ENCODE measurements around the gene PLD1. TPM values are rescaled to one million over a fixed set of nuclear protein-coding genes. Genes with fewer than 3 reads are reported as not detected.

The PLD1 gene
- total RNA-seq, 1 donor from 2014 or later = 8.8 TPM

- no peak overlapping the region for H3K4me3 ChIP-seq
- TF ChIP-seq CTCF (IDR thresholded peaks at IDR 0.05) = no peak
- H3K9me3 ChIP-seq = no peaks in the 10 kb centered on the region
- no peaks in the 10 kb centered on the region for H3K36me3 ChIP-seq
- intact Hi-C loops (cut with DNase I) = loop anchor here (2.0 to 5.0 kb wide), 3 partner anchors 20 to 183 kb away; partner anchors contain the start of gene PLD1
- H3K27me3 ChIP-seq = no peaks in the 10 kb centered on the region
- H3K4me1 ChIP-seq = peaks cover 0 to 9% of the 10 kb centered on the region in 2 donors
- no peak overlapping the region for H3K27ac ChIP-seq
- no peak for DNase-seq (ENCODE audit: low spot score in 2 of 2)
Observed at GRCh38 chr3:171830518-171830875, 20.2 kb upstream of the PLD1 start.

DNA sequence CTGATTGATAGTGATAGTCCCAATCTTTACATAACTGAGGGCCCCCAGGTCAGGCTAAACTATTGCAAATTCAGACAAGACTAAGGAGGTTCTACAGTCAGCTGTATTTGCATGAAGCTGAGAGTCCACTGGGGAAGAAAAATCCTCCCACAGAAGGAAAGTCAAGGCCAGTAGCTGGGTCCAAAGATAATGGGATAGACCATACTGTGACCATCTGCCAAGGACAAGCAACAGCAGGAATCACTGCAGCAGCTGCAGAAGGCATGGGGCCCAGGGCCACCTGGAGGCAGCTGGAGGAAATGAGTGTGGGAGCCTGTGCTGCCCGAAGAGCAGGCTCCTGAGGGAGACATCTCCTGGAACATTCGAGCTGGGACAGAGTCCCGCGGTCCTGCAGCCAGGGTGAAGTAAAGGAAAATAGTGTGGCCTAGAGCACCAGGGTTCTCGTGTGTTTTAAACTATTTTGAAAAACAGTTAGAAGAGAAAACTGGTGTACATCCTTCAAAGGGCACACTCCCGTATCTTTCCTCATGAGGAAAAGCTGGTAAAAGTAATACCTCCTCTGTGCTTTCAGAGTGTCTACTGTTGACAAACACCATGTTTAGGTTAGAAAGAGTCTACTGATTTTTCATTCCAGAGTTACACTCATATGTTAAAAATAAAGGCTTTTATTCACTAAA, 19.7 kb upstream of the PLD1 start:
- peak; percentile 43 to 66 (median 59) for TF ChIP-seq CTCF (IDR thresholded peaks at IDR 0.05)
- Histone ChIP-seq H3K4me3 (no peak overlapping the region), H3K36me3 (no peaks in the 10 kb centered on the region), H3K4me1 (peaks cover 0 to 9% of the 10 kb centered on the region in 2 donors), H3K27ac (peak overlapping the region in 1 of 2 donors; percentile 18), H3K9me3 (no peaks in the 10 kb centered on the region), H3K27me3 (no peaks in the 10 kb centered on the region)
- intact Hi-C loops (cut with DNase I) = loop anchor here (2.0 to 5.0 kb wide), 3 partner anchors 19 to 183 kb away; partner anchors contain the start of gene PLD1
- DNase-seq (ENCODE audit: low spot score in 2 of 2) = peak in 1 of 2 donors; percentile 75

GRCh38 chr3:171828902-171829770, 18.9 kb upstream of the PLD1 start:
- H3K27me3 ChIP-seq = no peaks in the 10 kb centered on the region
- H3K4me3 ChIP-seq = no peak overlapping the region
- no peaks in the 10 kb centered on the region for H3K36me3 ChIP-seq
- peak overlapping the region in 1 of 2 donors; percentile 18 for H3K27ac ChIP-seq
- TF ChIP-seq CTCF (IDR thresholded peaks at IDR 0.05) = no peak
- no peaks in the 10 kb centered on the region for H3K9me3 ChIP-seq
- DNase-seq (ENCODE audit: low spot score in 2 of 2) = no peak
- H3K4me1 ChIP-seq = peaks cover 0 to 9% of the 10 kb centered on the region in 2 donors
- intact Hi-C loops (cut with DNase I) = no loop called here

GRCh38 chr3:171827836-171828458, 17.7 kb upstream of the PLD1 start:
- no peaks in the 10 kb centered on the region for H3K27me3 ChIP-seq
- TF ChIP-seq CTCF (IDR thresholded peaks at IDR 0.05) = no peak
- intact Hi-C loops (cut with DNase I) = no loop called here
- no peaks in the 10 kb centered on the region for H3K9me3 ChIP-seq
- peaks cover 0 to 9% of the 10 kb centered on the region in 2 donors for H3K4me1 ChIP-seq
- no peak overlapping the region for H3K27ac ChIP-seq
- no peak for DNase-seq (ENCODE audit: low spot score in 2 of 2)
- no peak overlapping the region for H3K4me3 ChIP-seq
- no peaks in the 10 kb centered on the region for H3K36me3 ChIP-seq

DNA sequence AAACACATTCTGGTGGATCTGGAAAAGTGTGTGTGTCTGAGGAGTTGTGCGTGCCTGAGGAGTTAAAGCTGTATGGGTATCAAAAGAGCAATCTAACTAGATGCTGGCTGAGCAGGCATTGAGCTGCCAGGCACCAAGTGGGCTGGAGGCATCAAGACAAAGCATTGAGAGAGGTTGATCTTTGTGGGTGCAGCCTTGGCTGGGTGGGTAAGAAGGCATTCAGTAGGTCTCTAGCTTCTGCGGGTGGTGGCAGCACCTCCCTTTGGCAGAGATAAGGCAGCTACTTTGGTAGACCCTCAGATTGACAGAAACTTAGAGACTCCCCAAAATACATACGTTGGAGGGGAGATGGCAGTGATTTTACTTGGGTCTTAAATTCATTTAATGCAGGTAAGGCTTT, 17.1 kb upstream of the PLD1 start:
- Histone ChIP-seq H3K4me3 (no peak overlapping the region), H3K9me3 (no peaks in the 10 kb centered on the region), H3K27ac (no peak overlapping the region), H3K4me1 (peaks cover 0 to 9% of the 10 kb centered on the region in 2 donors), H3K36me3 (no peaks in the 10 kb centered on the region), H3K27me3 (no peaks in the 10 kb centered on the region)
- no peak for DNase-seq (ENCODE audit: low spot score in 2 of 2)
- intact Hi-C loops (cut with DNase I) = no loop called here
- TF ChIP-seq CTCF (IDR thresholded peaks at IDR 0.05) = no peak
